WERI-Rb-1 (cell line): Measurements from ENCODE around the gene NCKAP1.
A peak's percentile ranks its signal among the peaks of the same experiment; 100 is the strongest.

Experiments used
- DNase-seq: peaks from one replicate; pipeline ENCODE4 v3.0.0-alpha.2; 2020
- H3K27ac ChIP-seq: fragments of 250-450 bp; sonication (Bioruptor Pico); 2 replicates; pipeline ENCODE4 v1.5.1; 2020; ENCODE audit warnings: mild to moderate bottlenecking, moderate library complexity
- H3K27me3 ChIP-seq: fragments of 250-450 bp; sonication (Bioruptor Pico); 2 replicates; pipeline ENCODE4 v1.5.1; 2021; ENCODE audit warnings: mild to moderate bottlenecking, low read depth, moderate library complexity; ENCODE audit not compliant: insufficient read depth, severe bottlenecking
- H3K36me3 ChIP-seq: fragments of 250-450 bp; sonication (Bioruptor Pico); 2 replicates; pipeline ENCODE4 v1.5.1; 2020; ENCODE audit warnings: mild to moderate bottlenecking, moderate library complexity
- H3K4me3 ChIP-seq: 2 replicates; pipeline ENCODE4 v1.5.1; 2011; ENCODE audit warnings: low read depth, mild to moderate bottlenecking, control low read depth, low read length
- H3K9me3 ChIP-seq: fragments of 250-450 bp; sonication (Bioruptor Pico); 2 replicates; pipeline ENCODE4 v1.5.1; 2021; ENCODE audit warnings: mild to moderate bottlenecking, moderate library complexity; ENCODE audit not compliant: severe bottlenecking
- CTCF ChIP-seq: IDR thresholded peaks from 2 replicates; pipeline ENCODE4 v1.5.1; 2011; ENCODE audit warnings: low read depth, mild to moderate bottlenecking, control low read depth, inconsistent platforms, low read length

Gene NCKAP1

GRCh38 chr2:183072177-183072576 lies 33.9 kb upstream of the NCKAP1 start:
- H3K27me3 ChIP-seq: no peaks in the 10 kb centered on the region
- no peak overlapping the region for H3K4me3 ChIP-seq
- TF ChIP-seq CTCF: no peak
- DNase-seq: no peak
- no peaks in the 10 kb centered on the region for H3K9me3 ChIP-seq
- H3K36me3 ChIP-seq: no peaks in the 10 kb centered on the region
- no peak overlapping the region for H3K27ac ChIP-seq

DNA sequence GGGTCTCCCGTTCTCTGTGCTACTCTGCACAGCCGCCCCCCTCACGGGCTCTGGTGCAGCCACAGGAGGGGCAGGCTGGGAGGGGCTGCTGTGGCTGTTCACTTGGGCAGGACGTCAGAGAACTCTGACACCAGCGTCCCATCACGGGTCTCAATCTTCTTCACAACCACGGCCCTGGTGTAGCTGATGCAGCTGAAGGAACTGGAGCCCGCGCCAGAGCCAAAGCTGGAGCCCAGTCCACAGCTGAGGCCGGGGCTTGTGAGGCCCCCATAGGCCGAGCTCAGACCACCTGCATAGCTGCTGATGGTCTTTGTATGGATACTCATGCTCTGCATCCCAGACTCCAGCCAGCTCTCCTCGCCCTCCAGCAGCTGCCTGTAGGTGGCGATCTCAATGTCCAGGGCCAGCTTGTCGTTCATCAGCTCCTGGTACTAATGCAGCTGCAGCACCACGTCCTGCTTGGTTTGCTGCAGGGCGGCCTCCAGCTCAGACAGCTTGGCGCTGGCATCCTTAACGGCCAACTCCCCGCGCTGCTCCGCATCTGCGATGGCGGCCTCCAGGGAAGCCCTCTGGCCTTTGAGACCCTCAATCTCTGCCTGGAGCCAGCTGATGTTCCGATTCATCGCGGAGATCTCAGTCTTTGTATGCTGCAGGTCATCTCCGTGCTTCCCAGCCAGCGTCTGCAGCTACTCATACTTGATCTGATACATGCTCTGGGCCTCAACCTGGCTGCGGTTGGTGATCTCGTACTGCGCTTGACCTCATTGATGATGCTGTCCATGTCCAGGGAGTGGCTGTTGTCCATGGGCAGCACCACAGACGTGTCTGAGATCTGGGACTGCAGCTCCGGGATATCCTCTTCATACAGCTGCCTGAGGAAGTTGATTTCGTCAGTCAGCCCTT lies 32.9 kb upstream of the NCKAP1 start:
- H3K9me3 ChIP-seq: no peaks in the 10 kb centered on the region
- peak; percentile 59 for DNase-seq
- no peak overlapping the region for H3K27ac ChIP-seq
- no peaks in the 10 kb centered on the region for H3K27me3 ChIP-seq
- H3K36me3 ChIP-seq: no peaks in the 10 kb centered on the region
- peak; percentile 82 for TF ChIP-seq CTCF
- H3K4me3 ChIP-seq: no peak overlapping the region

GRCh38 chr2:183069174-183069573 lies 30.9 kb upstream of the NCKAP1 start:
- no peak for TF ChIP-seq CTCF
- no peaks in the 10 kb centered on the region for H3K9me3 ChIP-seq
- no peak for DNase-seq
- H3K27ac ChIP-seq: no peak overlapping the region
- no peaks in the 10 kb centered on the region for H3K27me3 ChIP-seq
- no peak overlapping the region for H3K4me3 ChIP-seq
- H3K36me3 ChIP-seq: no peaks in the 10 kb centered on the region

GRCh38 chr2:183068561-183068960 lies 30.3 kb upstream of the NCKAP1 start:
- no peak for DNase-seq
- no peak for TF ChIP-seq CTCF
- no peaks in the 10 kb centered on the region for H3K27me3 ChIP-seq
- H3K27ac ChIP-seq: no peak overlapping the region
- no peaks in the 10 kb centered on the region for H3K36me3 ChIP-seq
- no peaks in the 10 kb centered on the region for H3K9me3 ChIP-seq
- no peak overlapping the region for H3K4me3 ChIP-seq

- DNase-seq: no peak
- TF ChIP-seq CTCF: no peak
These were observed 24.8 kb upstream of the NCKAP1 start for GRCh38 chr2:183063083-183063482.

More at GRCh38 chr2:183063083-183063482, 24.8 kb upstream of the NCKAP1 start:
- Histone ChIP-seq H3K27me3 (no peaks in the 10 kb centered on the region), H3K4me3 (no peak overlapping the region), H3K27ac (no peak overlapping the region), H3K9me3 (no peaks in the 10 kb centered on the region), H3K36me3 (no peaks in the 10 kb centered on the region)
